Stimulated activated CD8-positive, alpha-beta memory T cell treated with anti-CD3 and anti-CD28 coated beads, Interleukin-7, amount 100 ng/mL, for 48 hours (primary cell): Measurements from ENCODE around the gene C2CD4B.

Source experiments
- DNase-seq, 2 donors: peaks; one replicate each; pipeline ENCODE4 v3.0.0-alpha.2; 2020; ENCODE audit warnings: low read depth in 1 of 2; ENCODE audit errors: extremely low read depth in 1 of 2

C2CD4B gene

GRCh38 chr15:62149729-62150128 lies 15.4 kb downstream of the C2CD4B start:
- no peak for DNase-seq

- DNase-seq: no peak
Measured at GRCh38 chr15:62147551-62147950, 17.5 kb downstream of the C2CD4B start.

- DNase-seq: no peak
Measured at GRCh38 chr15:62147149-62147548, 17.9 kb downstream of the C2CD4B start.

GRCh38 chr15:62145015-62145735 lies 19.9 kb downstream of the C2CD4B start:
- DNase-seq: no peak

GRCh38 chr15:62142736-62143135 lies 22.3 kb downstream of the C2CD4B start:
- no peak for DNase-seq

- no peak for DNase-seq
Measured at GRCh38 chr15:62141643-62142588, 23.2 kb downstream of the C2CD4B start.

GRCh38 chr15:62141200-62141599 lies 23.9 kb downstream of the C2CD4B start:
- no peak for DNase-seq

- no peak for DNase-seq
Measured at GRCh38 chr15:62138124-62138523, 27.0 kb downstream of the C2CD4B start.

GRCh38 chr15:62136911-62137865 lies 27.9 kb downstream of the C2CD4B start:
- DNase-seq: no peak

- no peak for DNase-seq
Measured at GRCh38 chr15:62135532-62136134, 29.5 kb downstream of the C2CD4B start.

GRCh38 chr15:62133141-62133540 lies 31.9 kb downstream of the C2CD4B start:
- no peak for DNase-seq

GRCh38 chr15:62128916-62129315 lies 36.2 kb downstream of the C2CD4B start:
- DNase-seq: no peak

- no peak for DNase-seq
Measured at GRCh38 chr15:62126364-62126763, 38.7 kb downstream of the C2CD4B start.

GRCh38 chr15:62125773-62126172 lies 39.3 kb downstream of the C2CD4B start:
- DNase-seq: no peak

- DNase-seq: no peak
Measured at GRCh38 chr15:62124973-62125303, 40.1 kb downstream of the C2CD4B start.

- no peak for DNase-seq
Measured at GRCh38 chr15:62124176-62124972, 40.7 kb downstream of the C2CD4B start.

- DNase-seq: no peak
Measured at GRCh38 chr15:62122249-62122648, 42.8 kb downstream of the C2CD4B start.

GRCh38 chr15:62121273-62122015 lies 43.6 kb downstream of the C2CD4B start:
- no peak for DNase-seq

- no peak for DNase-seq
Measured at GRCh38 chr15:62120776-62121175, 44.3 kb downstream of the C2CD4B start.
